Measurements from ENCODE around the gene DUS1L.

DNA sequence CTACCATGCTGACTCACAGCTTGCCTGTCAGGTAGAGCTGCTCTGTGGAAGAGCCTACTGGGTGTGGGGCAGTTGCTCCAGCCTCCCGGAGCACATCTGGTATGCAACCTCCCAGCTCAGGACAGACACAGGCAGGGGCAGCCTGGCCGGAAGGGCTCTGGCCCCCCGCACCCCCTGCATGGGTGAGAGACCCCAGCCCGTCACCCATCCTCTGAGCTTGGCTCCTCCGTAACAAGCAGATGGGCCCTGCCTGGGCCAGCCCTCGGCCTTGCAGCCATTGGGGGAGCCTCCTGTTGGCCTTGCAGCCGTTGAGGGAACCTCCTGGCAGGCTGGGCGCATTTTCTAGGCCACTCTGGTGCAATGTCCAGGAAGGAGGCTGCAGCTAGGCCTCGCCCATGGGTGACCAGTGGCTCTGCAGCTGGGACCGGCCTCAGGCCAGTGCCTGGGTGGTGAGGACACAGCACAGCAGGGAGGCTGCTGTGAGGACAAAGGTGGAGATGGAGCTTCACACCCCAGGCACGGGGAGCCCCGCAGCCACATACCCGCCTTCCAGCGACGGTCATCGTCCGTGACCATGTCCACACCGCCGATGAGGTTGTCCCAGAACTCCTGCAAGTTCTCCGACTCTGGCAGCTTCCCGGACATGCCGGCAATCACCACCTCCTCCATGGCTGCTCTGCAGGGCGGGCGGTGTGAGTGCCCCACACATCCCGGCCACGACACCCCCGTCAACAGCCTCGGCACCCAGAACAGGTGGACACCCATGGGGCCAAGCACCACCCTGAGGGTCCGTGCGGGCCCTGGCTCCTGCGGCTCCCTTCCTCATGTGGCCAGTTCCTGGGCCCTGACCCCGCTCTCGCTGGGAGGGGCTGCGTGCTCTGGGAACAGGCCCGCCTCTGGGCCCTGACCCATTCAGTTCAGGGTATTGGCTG, 30.4 kb upstream of the DUS1L start:
- TF ChIP-seq CTCF (IDR thresholded peaks at IDR 0.05) = no peak
- TF ChIP-seq POLR2A (IDR thresholded peaks at IDR 0.05) = no peak
- no peak for TF ChIP-seq POLR2AphosphoS5 (IDR thresholded peaks at IDR 0.05)
- TF ChIP-seq EP300 (IDR thresholded peaks at IDR 0.05) = no peak

Measured in stomach (tissue), 4 donors.